Lung (tissue), 12 donors: ENCODE results near the gene SEMA4D. TPM values are rescaled to one million over a fixed set of nuclear protein-coding genes. Genes with fewer than 3 reads are reported as not detected.

Experiments
- ATAC-seq: fragments of 200-7000 bp; cut with Tn5 transposase; one replicate; pipeline ENCODE4 v1.9.1; 2020; ENCODE audit warnings: moderate number of reproducible peaks; ENCODE audit not compliant: insufficient read depth, low FRiP score
- DNase-seq, 3 donors: peaks; one replicate each; pipeline ENCODE4 v3.0.0-alpha.2; 2013 to 2017
- H3K27ac ChIP-seq, 2 donors: one replicate each; pipeline ENCODE4 v1.5.1; 2013; ENCODE audit warnings: mild to moderate bottlenecking in 2 of 2, moderate library complexity in 2 of 2, control low read depth in 1 of 2, inconsistent platforms in 1 of 2, low read depth in 1 of 2, low read length in 1 of 2
- H3K27me3 ChIP-seq, 3 donors: one replicate each; pipeline ENCODE4 v1.5.1; 2013; ENCODE audit warnings: low read length in 2 of 3; ENCODE audit not compliant: control insufficient read depth in 3 of 3, insufficient read depth in 3 of 3
- H3K36me3 ChIP-seq, 4 donors: one replicate each; pipeline ENCODE4 v1.5.1; 2013; ENCODE audit warnings: low read length in 4 of 4, mild to moderate bottlenecking in 1 of 4, moderate library complexity in 1 of 4; ENCODE audit not compliant: control insufficient read depth in 4 of 4, insufficient read depth in 4 of 4
- H3K4me1 ChIP-seq, 5 donors: one replicate each; pipeline ENCODE4 v1.5.1; 2013; ENCODE audit warnings: low read length in 5 of 5, mild to moderate bottlenecking in 2 of 5, moderate library complexity in 1 of 5; ENCODE audit not compliant: control insufficient read depth in 5 of 5, insufficient read depth in 5 of 5
- H3K4me3 ChIP-seq: one replicate; pipeline ENCODE4 v1.5.1; 2013; ENCODE audit warnings: mild to moderate bottlenecking, control low read depth, moderate library complexity
- H3K9ac ChIP-seq, 2 donors: one replicate each; pipeline ENCODE4 v1.5.1; 2013; ENCODE audit warnings: low read length in 2 of 2, control low read depth in 1 of 2; ENCODE audit not compliant: insufficient read depth in 1 of 2
- H3K9me3 ChIP-seq, 4 donors: one replicate each; pipeline ENCODE4 v1.5.1; 2013; ENCODE audit warnings: low read length in 3 of 4, mild to moderate bottlenecking in 1 of 4, moderate library complexity in 1 of 4; ENCODE audit not compliant: control insufficient read depth in 4 of 4, insufficient read depth in 3 of 4
- WGBS, 2 donors: extraction: QIAGEN DNeasy Blood & Tissue Kit; methylation state at CpG; one replicate each; pipeline ENCODE4 v1.1.7; 2013; 5-methylcytosine and 5-hydroxymethylcytosine counted together
- polyA plus RNA-seq, 2 donors: library from polyadenylated mRNA; stranded (reverse); fragments of 200-250 nt; gene quantifications; one replicate each; pipeline ENCODE4 v1.2.1, GENCODE V29; 2013
- total RNA-seq, 2 donors: library from RNA; depleted of rRNA in 1 of 2; stranded (reverse); fragments of >200 nt in 1 of 2; gene quantifications; one replicate each; pipeline ENCODE4 v1.2.1, GENCODE V29; 2014 to 2021
- TF ChIP-seq, protein P1 (sequence below): IDR thresholded peaks from 2 replicates; pipeline ENCODE4 v1.5.1; 2012; ENCODE audit warnings: mild to moderate bottlenecking; ENCODE audit errors: control extremely low read depth, extremely low read depth
- donor health status: control.
- donor health status: control.
- donor health status: Bipolar disorder and iron deficiency.
- donor health status: healthy.
- donor health status: DM: yes; HTN: yes; CAD: no.

Gene SEMA4D
- total and polyA plus RNA-seq, 4 donors = 6.7 to 61.5 (median 29.0) TPM

DNA sequence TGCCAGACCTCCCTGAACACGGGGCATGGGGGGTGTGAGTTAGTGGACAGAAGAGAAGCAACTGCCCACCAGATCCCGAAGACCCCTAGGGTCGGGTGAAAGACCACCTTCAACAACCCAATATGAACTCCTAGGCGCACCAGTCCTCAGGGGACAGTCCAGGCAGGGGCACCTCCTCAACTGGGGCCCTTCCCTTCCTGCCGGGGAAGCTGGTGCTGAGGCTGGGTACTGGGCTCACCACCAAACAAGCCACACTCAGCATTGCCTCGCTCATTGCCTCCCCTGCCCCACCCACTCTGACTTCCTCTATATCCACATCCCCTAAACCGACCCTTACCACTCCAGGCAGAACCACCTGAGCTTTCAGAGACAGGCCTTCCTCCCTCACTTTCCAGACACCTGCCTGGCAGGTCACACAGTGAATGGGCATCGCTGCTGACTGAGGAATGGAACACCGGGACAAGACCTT, 42.5 kb downstream of the SEMA4D start:
- Histone ChIP-seq H3K4me1 (no peaks in the 10 kb centered on the region), H3K27me3 (no peaks in the 10 kb centered on the region), H3K9me3 (no peaks in the 10 kb centered on the region), H3K9ac (no peak overlapping the region), H3K4me3 (no peak overlapping the region), H3K36me3 (peaks cover 0 to 9% (median 0%) of the 10 kb centered on the region in 4 donors), H3K27ac (no peak overlapping the region)
- TF ChIP-seq, protein P1, sequence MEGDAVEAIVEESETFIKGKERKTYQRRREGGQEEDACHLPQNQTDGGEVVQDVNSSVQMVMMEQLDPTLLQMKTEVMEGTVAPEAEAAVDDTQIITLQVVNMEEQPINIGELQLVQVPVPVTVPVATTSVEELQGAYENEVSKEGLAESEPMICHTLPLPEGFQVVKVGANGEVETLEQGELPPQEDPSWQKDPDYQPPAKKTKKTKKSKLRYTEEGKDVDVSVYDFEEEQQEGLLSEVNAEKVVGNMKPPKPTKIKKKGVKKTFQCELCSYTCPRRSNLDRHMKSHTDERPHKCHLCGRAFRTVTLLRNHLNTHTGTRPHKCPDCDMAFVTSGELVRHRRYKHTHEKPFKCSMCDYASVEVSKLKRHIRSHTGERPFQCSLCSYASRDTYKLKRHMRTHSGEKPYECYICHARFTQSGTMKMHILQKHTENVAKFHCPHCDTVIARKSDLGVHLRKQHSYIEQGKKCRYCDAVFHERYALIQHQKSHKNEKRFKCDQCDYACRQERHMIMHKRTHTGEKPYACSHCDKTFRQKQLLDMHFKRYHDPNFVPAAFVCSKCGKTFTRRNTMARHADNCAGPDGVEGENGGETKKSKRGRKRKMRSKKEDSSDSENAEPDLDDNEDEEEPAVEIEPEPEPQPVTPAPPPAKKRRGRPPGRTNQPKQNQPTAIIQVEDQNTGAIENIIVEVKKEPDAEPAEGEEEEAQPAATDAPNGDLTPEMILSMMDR = no peak
- 59 to 76% methylated on average over 9 of the region's 9 CpGs for WGBS, 2 donors
- ATAC-seq = no peak
- no peak for DNase-seq

DNA sequence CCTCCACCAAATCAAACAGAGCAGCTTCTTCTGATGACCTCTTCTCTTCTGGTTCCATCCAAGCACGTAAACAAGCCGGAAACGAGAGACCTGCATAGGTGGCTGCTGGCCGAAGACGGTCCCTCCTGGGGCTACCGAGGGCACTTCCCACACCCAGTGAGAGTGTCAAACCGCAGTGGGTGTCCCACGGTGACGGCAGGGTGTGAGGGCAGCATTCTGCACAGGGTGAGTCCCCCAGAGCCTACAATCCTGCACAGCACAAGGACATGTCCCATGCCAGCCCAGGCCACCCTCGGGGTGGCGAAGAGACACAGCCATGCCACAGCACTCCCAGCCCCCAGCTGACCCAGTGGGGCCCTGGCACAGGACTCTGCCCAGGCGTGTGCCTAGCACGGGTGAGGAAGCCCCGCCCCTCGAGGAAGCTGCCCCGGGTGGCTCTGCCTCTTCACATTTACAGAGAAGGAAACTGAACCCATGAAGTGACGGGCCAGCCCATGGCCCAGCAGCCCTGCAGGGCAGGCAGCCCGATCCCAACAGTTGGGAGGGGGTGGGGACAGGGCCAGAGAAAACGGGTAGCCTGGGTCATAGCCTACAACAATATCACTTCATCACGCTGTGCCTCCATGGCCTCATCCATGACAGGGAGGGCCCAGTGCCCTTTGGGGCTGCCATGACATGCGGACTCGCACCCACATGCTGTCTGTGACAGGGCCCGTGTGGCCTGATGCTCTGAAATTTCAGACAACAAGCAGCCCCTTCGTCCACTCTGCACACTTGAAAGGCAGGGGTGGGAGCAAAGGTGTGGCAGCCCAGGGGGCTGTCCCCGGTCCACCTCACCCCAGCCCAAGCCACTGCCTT, 43.2 kb downstream of the SEMA4D start:
- H3K9ac ChIP-seq = no peak overlapping the region

DNA sequence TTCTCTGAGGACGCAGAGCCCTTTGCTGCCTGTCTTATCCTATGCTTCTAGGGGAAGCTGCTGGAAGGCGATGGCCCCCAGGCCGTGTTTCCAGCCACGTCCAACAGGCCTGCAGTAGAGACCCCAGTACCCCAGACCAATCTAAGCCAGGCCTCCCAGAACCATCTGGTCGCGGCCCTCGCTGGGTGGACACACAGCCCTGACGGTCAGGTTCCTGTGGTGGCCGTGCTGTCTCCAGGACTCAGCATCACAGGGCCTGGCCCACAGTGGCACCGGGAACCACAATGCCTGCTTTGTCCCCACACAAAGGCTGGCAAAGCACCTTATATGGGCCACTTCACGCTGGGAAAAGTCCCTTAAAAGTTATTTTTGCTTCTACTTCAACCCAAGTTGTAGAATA, 44.5 kb downstream of the SEMA4D start:
- H3K4me1 ChIP-seq = no peaks in the 10 kb centered on the region
- H3K9ac ChIP-seq = no peak overlapping the region
- no peaks in the 10 kb centered on the region for H3K9me3 ChIP-seq
- TF ChIP-seq, protein P1 = no peak
- H3K27me3 ChIP-seq = no peaks in the 10 kb centered on the region
- 82 to 96% methylated on average over 11 of the region's 11 CpGs for WGBS, 2 donors
- H3K27ac ChIP-seq = no peak overlapping the region
- ATAC-seq = no peak
- DNase-seq = no peak
- H3K36me3 ChIP-seq = peaks cover 0 to 9% (median 0%) of the 10 kb centered on the region in 4 donors
- no peak overlapping the region for H3K4me3 ChIP-seq

More for the DNA sequence above, 43.2 kb downstream of the SEMA4D start:
- H3K4me1 ChIP-seq = no peaks in the 10 kb centered on the region
- H3K36me3 ChIP-seq = peaks cover 0 to 9% (median 0%) of the 10 kb centered on the region in 4 donors
- TF ChIP-seq, protein P1 = no peak
- DNase-seq = no peak
- no peaks in the 10 kb centered on the region for H3K9me3 ChIP-seq
- H3K27ac ChIP-seq = no peak overlapping the region
- no peak for ATAC-seq
- H3K4me3 ChIP-seq = no peak overlapping the region
- H3K27me3 ChIP-seq = no peaks in the 10 kb centered on the region
- WGBS, 2 donors = 89 to 94% methylated on average over 25 of the region's 25 CpGs
